Body of pancreas (tissue), 4 donors: ENCODE results near the gene ADAMTS6. TPM values are rescaled to one million over a fixed set of nuclear protein-coding genes. Genes with fewer than 3 reads are reported as not detected.

Source experiments
- ATAC-seq: fragments of 150-250 bp; one replicate; pipeline ENCODE4 v1.9.1; 2016
- DNase-seq, 4 donors: peaks; one replicate each; pipeline ENCODE4 v3.0.0-alpha.2; 2019
- H3K27ac ChIP-seq, 4 donors: fragments of 200-600 bp; sonication (generic); 1 replicate in 3 of 4; 2 replicates in 1 of 4; pipeline versions ENCODE4 v1.5.1 to v1.6.1; 2016 to 2019; ENCODE audit warnings: mild to moderate bottlenecking in 1 of 4, mixed read lengths in 1 of 4, moderate library complexity in 1 of 4
- H3K27me3 ChIP-seq, 2 donors: fragments of 200-600 bp; sonication (generic); one replicate each; pipeline ENCODE4 v1.6.0; 2016; ENCODE audit warnings: mild to moderate bottlenecking in 1 of 2
- H3K36me3 ChIP-seq, 2 donors: fragments of 200-600 bp; sonication (generic); replicated peaks in 1 of 2; 2 replicates each; pipeline ENCODE4 v1.5.1; 2016; ENCODE audit warnings: low read depth in 2 of 2; ENCODE audit not compliant: insufficient read depth in 1 of 2
- H3K4me1 ChIP-seq: fragments of 200-600 bp; sonication (generic); one replicate; pipeline ENCODE4 v1.6.0; 2016
- H3K4me3 ChIP-seq, 2 donors: fragments of 200-600 bp; sonication (generic); 1 replicate in 1 of 2; 2 replicates in 1 of 2; pipeline ENCODE4 v1.5.1; 2016 to 2019
- H3K9me3 ChIP-seq, 3 donors: fragments of 200-600 bp; sonication (generic); 1 replicate in 2 of 3; 2 replicates in 1 of 3; pipeline ENCODE4 v1.5.1; 2016
- POLR2A ChIP-seq, 3 donors: fragments of 450-650 bp; IDR thresholded peaks; one replicate each; pipeline ENCODE4 v1.6.1; 2016; ENCODE audit warnings: antibody characterized with exemption in 3 of 3, mild to moderate bottlenecking in 2 of 3
- WGBS, 2 donors: methylation state at CpG; one replicate each; pipeline ENCODE4 v1.1.5; 2017; 5-methylcytosine and 5-hydroxymethylcytosine counted together
- intact Hi-C: fragments of 100-400 bp; cut with DNase I; formaldehyde crosslinking; loops from one replicate; pipeline ENCODE4 v1.15.1; 2023
- total RNA-seq, 2 donors: library from RNA; depleted of rRNA; stranded (reverse); fragments of >200 nt; gene quantifications; one replicate each; pipeline ENCODE4 v1.1.0, GENCODE V29; 2016
- TF ChIP-seq, protein P1 (sequence below), 7 experiments: fragments of 450-650 bp in 4 of 7; fragments of 200-600 bp in 3 of 7; sonication (generic) in 3 of 7; IDR thresholded peaks; one replicate each; pipeline ENCODE4 v1.5.1; 2016 to 2019; ENCODE audit warnings: antibody characterized with exemption in 7 of 7

ADAMTS6 gene
- total RNA-seq, 2 donors from 2014 or later = 0.78 TPM; not detected in 1

DNA sequence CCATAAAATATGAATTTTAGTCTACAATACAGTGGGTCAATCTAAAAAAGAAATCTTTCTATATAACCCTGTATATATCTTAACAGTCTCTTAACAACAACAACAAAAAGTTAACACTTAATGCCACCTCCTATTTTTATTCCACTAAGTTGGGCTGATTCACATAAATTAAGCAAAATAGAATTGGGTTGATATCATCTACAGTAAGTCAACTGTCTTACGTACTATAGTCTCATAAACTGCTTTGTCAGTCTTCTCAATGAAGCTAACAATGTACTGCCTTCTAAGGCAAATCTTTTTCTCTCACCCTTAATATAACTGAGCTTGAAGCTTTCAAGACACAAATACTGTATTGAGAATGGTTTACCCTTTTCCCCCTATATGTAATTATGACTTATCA lies 185.7 kb downstream of the ADAMTS6 start:
- DNase-seq (no peak), ATAC-seq (no peak)
- no peaks in the 10 kb centered on the region for H3K4me1 ChIP-seq
- no peaks in the 10 kb centered on the region for H3K36me3 ChIP-seq
- WGBS, 2 donors = 76 to 87% methylated on average over 1 of the region's 1 CpG
- TF ChIP-seq POLR2A (IDR thresholded peaks at IDR 0.05) = no peak
- TF ChIP-seq, protein P1, sequence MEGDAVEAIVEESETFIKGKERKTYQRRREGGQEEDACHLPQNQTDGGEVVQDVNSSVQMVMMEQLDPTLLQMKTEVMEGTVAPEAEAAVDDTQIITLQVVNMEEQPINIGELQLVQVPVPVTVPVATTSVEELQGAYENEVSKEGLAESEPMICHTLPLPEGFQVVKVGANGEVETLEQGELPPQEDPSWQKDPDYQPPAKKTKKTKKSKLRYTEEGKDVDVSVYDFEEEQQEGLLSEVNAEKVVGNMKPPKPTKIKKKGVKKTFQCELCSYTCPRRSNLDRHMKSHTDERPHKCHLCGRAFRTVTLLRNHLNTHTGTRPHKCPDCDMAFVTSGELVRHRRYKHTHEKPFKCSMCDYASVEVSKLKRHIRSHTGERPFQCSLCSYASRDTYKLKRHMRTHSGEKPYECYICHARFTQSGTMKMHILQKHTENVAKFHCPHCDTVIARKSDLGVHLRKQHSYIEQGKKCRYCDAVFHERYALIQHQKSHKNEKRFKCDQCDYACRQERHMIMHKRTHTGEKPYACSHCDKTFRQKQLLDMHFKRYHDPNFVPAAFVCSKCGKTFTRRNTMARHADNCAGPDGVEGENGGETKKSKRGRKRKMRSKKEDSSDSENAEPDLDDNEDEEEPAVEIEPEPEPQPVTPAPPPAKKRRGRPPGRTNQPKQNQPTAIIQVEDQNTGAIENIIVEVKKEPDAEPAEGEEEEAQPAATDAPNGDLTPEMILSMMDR (IDR thresholded peaks at IDR 0.05) = no peak
- H3K27ac ChIP-seq = no peak overlapping the region
- H3K9me3 ChIP-seq = no peaks in the 10 kb centered on the region
- H3K4me3 ChIP-seq = no peak overlapping the region
- H3K27me3 ChIP-seq = no peaks in the 10 kb centered on the region
- intact Hi-C loops = no loop called here

DNA sequence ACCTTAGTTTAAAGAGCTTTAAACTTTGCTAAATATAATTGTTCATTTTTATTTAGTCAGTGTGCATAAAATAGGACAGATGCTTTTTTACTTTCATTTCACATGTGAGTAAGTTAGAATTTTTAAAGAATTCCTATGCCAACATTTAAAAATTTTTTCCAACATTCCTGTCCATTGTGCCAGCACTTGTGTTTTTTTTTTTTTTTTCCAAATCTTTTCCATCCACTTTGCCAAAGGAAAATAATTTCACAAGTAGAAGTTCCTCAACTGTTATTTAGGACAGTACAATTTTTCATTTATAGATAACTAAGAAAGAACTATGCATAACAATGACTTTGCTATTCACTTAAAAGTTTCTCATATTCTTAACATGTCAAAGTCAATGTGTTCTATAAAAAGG lies 189.5 kb downstream of the ADAMTS6 start:
- Histone ChIP-seq H3K4me3 (no peak overlapping the region), H3K27me3 (no peaks in the 10 kb centered on the region), H3K9me3 (no peaks in the 10 kb centered on the region), H3K27ac (no peak overlapping the region), H3K36me3 (no peaks in the 10 kb centered on the region), H3K4me1 (no peaks in the 10 kb centered on the region)
- no peak for ATAC-seq
- no peak for DNase-seq
- TF ChIP-seq, protein P1 (IDR thresholded peaks at IDR 0.05) = no peak
- TF ChIP-seq POLR2A (IDR thresholded peaks at IDR 0.05) = no peak
- intact Hi-C loops = no loop called here

GRCh38 chr5:65290677-65291076 lies 191.0 kb downstream of the ADAMTS6 start:
- Histone ChIP-seq H3K9me3 (no peaks in the 10 kb centered on the region), H3K27ac (no peak overlapping the region), H3K4me1 (no peaks in the 10 kb centered on the region), H3K4me3 (no peak overlapping the region), H3K36me3 (no peaks in the 10 kb centered on the region), H3K27me3 (no peaks in the 10 kb centered on the region)
- intact Hi-C loops = no loop called here
- TF ChIP-seq, protein P1 (IDR thresholded peaks at IDR 0.05) = no peak
- TF ChIP-seq POLR2A (IDR thresholded peaks at IDR 0.05) = no peak
- DNase-seq (no peak), ATAC-seq (no peak)
- 69 to 71% methylated on average over 1 of the region's 1 CpG for WGBS, 2 donors

DNA sequence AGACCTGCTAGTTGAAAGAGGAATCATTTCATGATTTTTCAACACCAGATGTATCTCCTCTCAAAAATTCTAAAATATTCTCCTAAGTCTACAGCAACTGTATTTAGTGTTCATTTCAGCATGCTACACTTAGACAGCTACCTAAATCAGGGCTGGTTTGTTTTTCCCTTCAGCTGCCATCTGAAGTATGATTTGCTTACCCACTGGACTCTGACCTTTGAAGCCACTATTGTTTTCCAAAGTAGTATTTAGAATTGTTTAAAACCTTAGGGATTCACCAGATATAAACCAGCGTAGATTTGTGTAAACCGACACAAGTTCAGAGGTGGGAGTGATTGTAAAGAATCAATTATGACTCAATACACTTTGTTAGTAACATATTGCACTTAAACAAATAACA lies 193.1 kb downstream of the ADAMTS6 start:
- Histone ChIP-seq H3K9me3 (no peaks in the 10 kb centered on the region), H3K4me1 (no peaks in the 10 kb centered on the region), H3K27me3 (no peaks in the 10 kb centered on the region), H3K4me3 (no peak overlapping the region), H3K27ac (no peak overlapping the region), H3K36me3 (no peaks in the 10 kb centered on the region)
- intact Hi-C loops = no loop called here
- WGBS, 2 donors = 61 to 69% methylated on average over 2 of the region's 2 CpGs
- no peak for TF ChIP-seq POLR2A (IDR thresholded peaks at IDR 0.05)
- TF ChIP-seq, protein P1 (IDR thresholded peaks at IDR 0.05) = no peak
- ATAC-seq = no peak
- no peak for DNase-seq

DNA sequence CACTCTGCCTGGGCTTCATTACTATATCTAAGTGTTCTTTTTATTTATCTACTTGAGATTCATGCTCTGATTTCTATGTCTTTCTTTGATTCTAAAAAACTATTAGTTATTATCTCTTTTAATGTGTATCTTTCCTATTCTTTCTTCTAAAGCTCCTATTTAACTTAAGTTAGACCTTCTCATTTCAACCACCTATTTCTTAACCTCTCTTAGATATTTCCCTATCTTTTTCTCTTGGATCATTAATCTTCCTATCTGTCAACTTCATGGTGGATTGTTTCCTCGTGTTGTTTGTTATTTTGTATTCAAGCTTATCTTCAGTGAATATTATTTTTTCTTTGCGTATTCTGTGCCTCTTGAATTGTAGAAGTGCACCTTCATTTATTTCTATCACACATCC lies 202.1 kb downstream of the ADAMTS6 start:
- intact Hi-C loops = no loop called here
- no peaks in the 10 kb centered on the region for H3K27me3 ChIP-seq
- ATAC-seq (no peak), DNase-seq (no peak)
- H3K4me1 ChIP-seq = no peaks in the 10 kb centered on the region
- no peak for TF ChIP-seq POLR2A (IDR thresholded peaks at IDR 0.05)
- TF ChIP-seq, protein P1 (IDR thresholded peaks at IDR 0.05) = no peak
- 56 to 68% methylated on average over 2 of the region's 2 CpGs for whole genome bisulfite sequencing, 2 donors
- H3K36me3 ChIP-seq = no peaks in the 10 kb centered on the region
- H3K9me3 ChIP-seq = no peaks in the 10 kb centered on the region
- no peak overlapping the region for H3K27ac ChIP-seq
- no peak overlapping the region for H3K4me3 ChIP-seq
